Measurements from ENCODE around the gene HHLA2. TPM values are rescaled to one million over a fixed set of nuclear protein-coding genes. Genes with fewer than 3 reads are reported as not detected.

Gene HHLA2
- total RNA-seq, 1 experiment from 2014 or later, result not detected

DNA sequence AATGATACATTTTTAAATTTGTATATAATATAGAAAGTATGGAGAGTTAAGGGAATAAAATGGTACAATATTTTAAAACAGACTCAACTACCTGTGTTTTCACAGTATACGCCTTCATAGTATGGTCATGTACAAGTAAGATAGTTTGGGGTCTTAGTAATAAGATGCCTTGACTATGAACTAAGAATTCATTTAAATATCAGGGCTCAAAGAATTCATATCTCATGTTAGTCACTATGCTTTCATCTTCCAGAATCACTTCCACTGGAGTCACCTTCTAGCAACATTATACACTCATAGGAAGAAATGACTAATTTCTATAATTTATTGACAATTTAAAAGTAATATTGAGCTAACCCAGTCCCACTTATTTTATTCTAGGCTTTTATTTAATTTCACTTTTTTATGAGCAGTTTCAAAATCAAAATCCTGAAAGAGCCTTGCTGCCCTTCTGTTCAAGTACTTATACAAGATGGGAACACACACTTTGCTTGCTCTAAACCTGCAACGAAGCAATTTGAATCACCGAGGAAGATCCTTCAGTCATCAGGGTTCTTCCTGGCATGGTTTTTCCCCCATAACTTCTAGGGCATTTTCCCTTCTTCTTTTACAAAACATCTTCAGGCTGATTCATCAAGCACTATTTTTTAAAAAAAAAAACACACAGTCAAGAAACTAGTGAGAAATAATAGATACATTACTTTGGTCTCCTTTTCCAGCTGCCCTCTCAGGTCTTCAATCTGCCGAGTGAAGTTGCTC is 119.9 kb downstream of the HHLA2 start:
- no peak for DNase-seq (ENCODE audit: extremely low read depth, low read depth)

DNA sequence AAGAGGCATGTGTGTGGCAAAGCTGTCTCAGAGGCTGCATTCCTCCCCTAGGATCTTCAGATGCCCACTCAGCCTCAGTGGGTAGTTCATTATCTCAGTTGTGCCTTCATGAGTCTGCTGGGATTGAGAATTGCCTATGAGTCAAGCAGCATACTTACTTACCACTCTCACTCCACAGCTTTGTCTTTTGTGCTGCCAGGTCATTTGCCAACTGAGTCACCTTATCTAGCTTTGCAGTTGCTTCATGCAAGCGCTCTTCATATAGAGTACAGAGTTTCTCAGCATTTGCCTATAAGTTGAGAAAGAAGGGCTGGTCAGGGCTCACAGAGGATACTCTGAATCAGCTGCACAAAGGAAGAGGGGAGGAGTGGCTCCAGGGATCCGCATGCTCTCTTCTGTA is 124.6 kb downstream of the HHLA2 start:
- DNase-seq (ENCODE audit: extremely low read depth, low read depth), result no peak

Other genes with a start within 250 kb of the HHLA2 start
- gene CD47, start 205.5 kb upstream of the HHLA2 start, total RNA-seq (2014; rRNA removed; shearing (Covaris generic)), result 27.3 and 28.3 TPM in 2 replicates
- gene IFT57, start 74.1 kb upstream of the HHLA2 start, total RNA-seq (2014; rRNA removed; shearing (Covaris generic)), result 35.4 and 44.4 TPM in 2 replicates
- 0.12 and 0.14 TPM in 2 replicates for gene MYH15, start 214.0 kb downstream of the HHLA2 start, total RNA-seq (2014; rRNA removed; shearing (Covaris generic))